ENCODE measurements around the gene SLC26A6. TPM values are rescaled to one million over a fixed set of nuclear protein-coding genes. Genes with fewer than 3 reads are reported as not detected.
A peak's percentile ranks its signal among the peaks of the same experiment; 100 is the strongest.

The SLC26A6 gene
- total and polyA plus RNA-seq, 2 of the 13 experiments (the other 11 are each of a cell fraction or from before 2014, with no cell fraction given), result 40.7 to 184 TPM

- Histone ChIP-seq H3K4me1 (ENCODE audit: insufficient read depth, low read length) (peaks cover 56% of the 10 kb centered on the region), H3K36me3 (replicated peaks in 1 of 2; ENCODE audit: control insufficient read depth in 1 of 2, insufficient read depth in 2 of 2, low read length in 2 of 2) (peaks cover 5 to 26% of the 10 kb centered on the region in 2 experiments; a peak in 4 of 5 replicates), H3K27me3 (ENCODE audit: control insufficient read depth in 1 of 2, insufficient read depth in 2 of 2, low read length in 2 of 2) (no peaks in the 10 kb centered on the region; a peak in 1 of 5 replicates), H3K27ac (ENCODE audit: extremely low read length, insufficient read depth, low read length) (peak overlapping the region; percentile 74), H3K4me2 (ENCODE audit: low read depth, low read length) (peak overlapping the region; percentile 83), H4K20me1 (ENCODE audit: insufficient read depth, low read length) (no peaks in the 10 kb centered on the region), H3K9me3 (ENCODE audit: low read length) (no peaks in the 10 kb centered on the region), H3K4me3 (replicated peaks in 1 of 3; ENCODE audit: insufficient read depth in 1 of 3, low read depth in 2 of 3, low read length in 3 of 3) (peak overlapping the region; percentile 71 to 96 (median 93)), H2AFZ (ENCODE audit: low read length) (no peak overlapping the region), H3K9ac (ENCODE audit: insufficient read depth, low read depth, low read length) (peak overlapping the region; percentile 83), H3K79me2 (ENCODE audit: insufficient read depth, low read length) (peaks cover 42% of the 10 kb centered on the region)
- intact Hi-C loops (cut with micrococcal nuclease; ENCODE audit: unreplicated experiment), result no loop called here
- ATAC-seq (no peak), FAIRE-seq (no peak), DNase-seq (ENCODE audit: low spot score) (no peak)
- WGBS (ENCODE audit: low lambda C conversion rate), result 15% methylated on average over 10 of the region's 10 CpGs
- ChIA-PET POLR2A (interaction anchor here (0.8 to 4.8 kb wide), 19 partner anchors 10 to 371 kb away, joined by 3 to 140 read pairs (median 9); partner anchors contain the start of genes CCDC51, CELSR3, IP6K2 and PFKFB4), CTCF (ENCODE audit: low intra/inter-chr PET ratio, low total read pairs) (interaction anchor here (2.2 kb wide), 1 partner anchor 27 kb away, joined by 13 read pairs; the partner anchor contains the start of gene UQCRC1)
- in situ Hi-C loops (cut with HindIII; ENCODE audit: extremely low pct_ligation_motif_present, low pct_unique_long_range_greater_than_20kb), result no loop called here
- no TSS peak for BruUV-seq (replicated peaks)
- no peak for TF ChIP-seq NFKBIZ (CRISPR knock-in tag; IDR thresholded peaks at IDR 0.05)
- TF ChIP-seq ZNF816 (CRISPR knock-in tag; IDR thresholded peaks at IDR 0.05; ENCODE audit: borderline replicate concordance), result no peak
- TF ChIP-seq, protein P1, sequence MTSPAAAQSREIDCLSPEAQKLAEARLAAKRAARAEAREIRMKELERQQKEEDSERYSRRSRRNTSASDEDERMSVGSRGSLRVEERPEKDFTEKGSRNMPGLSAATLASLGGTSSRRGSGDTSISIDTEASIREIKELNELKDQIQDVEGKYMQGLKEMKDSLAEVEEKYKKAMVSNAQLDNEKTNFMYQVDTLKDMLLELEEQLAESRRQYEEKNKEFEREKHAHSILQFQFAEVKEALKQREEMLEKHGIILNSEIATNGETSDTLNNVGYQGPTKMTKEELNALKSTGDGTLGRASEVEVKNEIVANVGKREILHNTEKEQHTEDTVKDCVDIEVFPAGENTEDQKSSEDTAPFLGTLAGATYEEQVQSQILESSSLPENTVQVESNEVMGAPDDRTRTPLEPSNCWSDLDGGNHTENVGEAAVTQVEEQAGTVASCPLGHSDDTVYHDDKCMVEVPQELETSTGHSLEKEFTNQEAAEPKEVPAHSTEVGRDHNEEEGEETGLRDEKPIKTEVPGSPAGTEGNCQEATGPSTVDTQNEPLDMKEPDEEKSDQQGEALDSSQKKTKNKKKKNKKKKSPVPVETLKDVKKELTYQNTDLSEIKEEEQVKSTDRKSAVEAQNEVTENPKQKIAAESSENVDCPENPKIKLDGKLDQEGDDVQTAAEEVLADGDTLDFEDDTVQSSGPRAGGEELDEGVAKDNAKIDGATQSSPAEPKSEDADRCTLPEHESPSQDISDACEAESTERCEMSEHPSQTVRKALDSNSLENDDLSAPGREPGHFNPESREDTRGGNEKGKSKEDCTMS (CRISPR knock-in tag; conservative IDR thresholded peaks at IDR 0.05), result no peak
- TF ChIP-seq ZNF333 (CRISPR knock-in tag; IDR thresholded peaks at IDR 0.05; ENCODE audit: borderline replicate concordance), result 0 out of 2 replicates have a peak, but pooled peaks have one; percentile 39
- no peak for TF ChIP-seq ZNF24 (IDR thresholded peaks at IDR 0.05)
- no peak for TF ChIP-seq FOXC1 (CRISPR knock-in tag; IDR thresholded peaks at IDR 0.05; ENCODE audit: borderline replicate concordance)
- TF ChIP-seq, protein P2, sequence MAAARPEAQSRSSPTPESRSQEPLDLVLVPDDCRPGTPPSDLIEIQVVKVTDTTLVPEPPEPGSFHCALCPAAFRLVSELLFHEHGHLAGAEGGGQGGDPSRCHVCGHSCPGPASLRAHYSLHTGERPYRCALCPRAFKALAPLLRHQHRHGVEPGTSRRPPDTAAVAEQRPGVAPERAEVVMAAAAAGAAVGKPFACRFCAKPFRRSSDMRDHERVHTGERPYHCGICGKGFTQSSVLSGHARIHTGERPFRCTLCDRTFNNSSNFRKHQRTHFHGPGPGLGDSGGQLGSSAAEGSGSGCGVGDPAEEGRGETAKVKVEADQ (CRISPR knock-in tag; IDR thresholded peaks at IDR 0.05; ENCODE audit: borderline replicate concordance), result no peak
- no peak for TF ChIP-seq HCFC1 (IDR thresholded peaks at IDR 0.05; ENCODE audit: low read depth, low read length)
- no peak for TF ChIP-seq GATA4 (IDR thresholded peaks at IDR 0.05; ENCODE audit: borderline replicate concordance, low read depth)
- TF ChIP-seq SIX4 (CRISPR knock-in tag; IDR thresholded peaks at IDR 0.05), result no peak
- no peak for TF ChIP-seq ONECUT2 (CRISPR knock-in tag; IDR thresholded peaks at IDR 0.05)
- no peak for TF ChIP-seq PHF21A (CRISPR knock-in tag; IDR thresholded peaks at IDR 0.05)
- TF ChIP-seq TCF7 (IDR thresholded peaks at IDR 0.05; ENCODE audit: low read depth), result no peak
- TF ChIP-seq, protein P3, sequence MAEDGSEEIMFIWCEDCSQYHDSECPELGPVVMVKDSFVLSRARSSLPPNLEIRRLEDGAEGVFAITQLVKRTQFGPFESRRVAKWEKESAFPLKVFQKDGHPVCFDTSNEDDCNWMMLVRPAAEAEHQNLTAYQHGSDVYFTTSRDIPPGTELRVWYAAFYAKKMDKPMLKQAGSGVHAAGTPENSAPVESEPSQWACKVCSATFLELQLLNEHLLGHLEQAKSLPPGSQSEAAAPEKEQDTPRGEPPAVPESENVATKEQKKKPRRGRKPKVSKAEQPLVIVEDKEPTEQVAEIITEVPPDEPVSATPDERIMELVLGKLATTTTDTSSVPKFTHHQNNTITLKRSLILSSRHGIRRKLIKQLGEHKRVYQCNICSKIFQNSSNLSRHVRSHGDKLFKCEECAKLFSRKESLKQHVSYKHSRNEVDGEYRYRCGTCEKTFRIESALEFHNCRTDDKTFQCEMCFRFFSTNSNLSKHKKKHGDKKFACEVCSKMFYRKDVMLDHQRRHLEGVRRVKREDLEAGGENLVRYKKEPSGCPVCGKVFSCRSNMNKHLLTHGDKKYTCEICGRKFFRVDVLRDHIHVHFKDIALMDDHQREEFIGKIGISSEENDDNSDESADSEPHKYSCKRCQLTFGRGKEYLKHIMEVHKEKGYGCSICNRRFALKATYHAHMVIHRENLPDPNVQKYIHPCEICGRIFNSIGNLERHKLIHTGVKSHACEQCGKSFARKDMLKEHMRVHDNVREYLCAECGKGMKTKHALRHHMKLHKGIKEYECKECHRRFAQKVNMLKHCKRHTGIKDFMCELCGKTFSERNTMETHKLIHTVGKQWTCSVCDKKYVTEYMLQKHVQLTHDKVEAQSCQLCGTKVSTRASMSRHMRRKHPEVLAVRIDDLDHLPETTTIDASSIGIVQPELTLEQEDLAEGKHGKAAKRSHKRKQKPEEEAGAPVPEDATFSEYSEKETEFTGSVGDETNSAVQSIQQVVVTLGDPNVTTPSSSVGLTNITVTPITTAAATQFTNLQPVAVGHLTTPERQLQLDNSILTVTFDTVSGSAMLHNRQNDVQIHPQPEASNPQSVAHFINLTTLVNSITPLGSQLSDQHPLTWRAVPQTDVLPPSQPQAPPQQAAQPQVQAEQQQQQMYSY (CRISPR knock-in tag; IDR thresholded peaks at IDR 0.05), result no peak
- peak; percentile 31 for TF ChIP-seq MED8 (CRISPR knock-in tag; IDR thresholded peaks at IDR 0.05; ENCODE audit: insufficient replicate concordance)
- TF ChIP-seq, protein P4, sequence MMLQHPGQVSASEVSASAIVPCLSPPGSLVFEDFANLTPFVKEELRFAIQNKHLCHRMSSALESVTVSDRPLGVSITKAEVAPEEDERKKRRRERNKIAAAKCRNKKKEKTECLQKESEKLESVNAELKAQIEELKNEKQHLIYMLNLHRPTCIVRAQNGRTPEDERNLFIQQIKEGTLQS (CRISPR knock-in tag; IDR thresholded peaks at IDR 0.05), result no peak
Measured at GRCh38 chr3:48636149-48636655, 941 bp upstream of the SLC26A6 start.

Data from HepG2 (cell line).